ENCODE measurements around the gene CCDC177.

CCDC177 gene

DNA sequence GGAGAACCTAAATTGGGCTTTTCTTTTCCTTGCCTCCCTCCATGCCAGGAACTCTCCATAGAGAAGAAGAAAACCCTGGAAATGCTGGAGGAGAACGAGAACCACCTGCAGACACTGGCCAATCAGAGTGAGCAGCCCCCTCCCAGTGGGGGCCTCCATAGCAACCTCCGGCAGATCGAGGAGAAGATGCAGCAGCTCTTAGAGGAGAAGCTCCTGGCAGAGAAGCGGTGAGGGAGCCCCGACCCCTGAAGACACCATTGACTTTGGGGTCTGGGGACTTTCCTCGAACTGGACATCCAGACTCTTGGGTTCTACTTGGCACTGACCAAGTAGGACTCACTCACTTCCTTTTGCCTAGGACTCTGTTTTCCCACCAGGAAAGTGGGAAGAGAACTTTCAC lies 48.8 kb downstream of the CCDC177 start:
- DNase-seq = no peak

GRCh38 chr14:69522026-69522425 lies 52.6 kb downstream of the CCDC177 start:
- no peak for DNase-seq

Data from activated CD8-positive, alpha-beta memory T cell treated with anti-CD3 and anti-CD28 coated beads, Interleukin-2, amount 50 U/mL, for 48 hours (primary cell).